ENCODE data around the gene CEP295NL.

DNA sequence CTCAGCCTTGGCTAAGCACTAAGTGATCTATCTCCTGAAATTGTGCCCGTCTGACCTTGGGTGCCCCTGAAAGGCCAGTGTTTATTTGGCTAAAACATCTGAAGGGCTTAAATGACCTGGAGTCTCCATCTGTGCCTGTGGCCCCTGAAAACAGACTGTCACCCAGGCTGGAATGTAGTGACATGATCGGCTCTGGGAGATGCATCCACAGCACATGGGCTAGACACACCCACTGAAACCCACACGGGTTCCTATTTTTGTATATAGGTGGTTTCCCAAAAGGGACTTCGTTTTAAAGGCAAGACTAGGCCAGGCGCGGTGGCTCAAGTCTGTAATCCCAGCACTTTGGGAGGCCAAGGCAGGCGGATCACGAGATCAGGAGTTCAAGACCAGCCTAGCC is 13.5 kb downstream of the CEP295NL start:
- TF ChIP-seq, protein P1, sequence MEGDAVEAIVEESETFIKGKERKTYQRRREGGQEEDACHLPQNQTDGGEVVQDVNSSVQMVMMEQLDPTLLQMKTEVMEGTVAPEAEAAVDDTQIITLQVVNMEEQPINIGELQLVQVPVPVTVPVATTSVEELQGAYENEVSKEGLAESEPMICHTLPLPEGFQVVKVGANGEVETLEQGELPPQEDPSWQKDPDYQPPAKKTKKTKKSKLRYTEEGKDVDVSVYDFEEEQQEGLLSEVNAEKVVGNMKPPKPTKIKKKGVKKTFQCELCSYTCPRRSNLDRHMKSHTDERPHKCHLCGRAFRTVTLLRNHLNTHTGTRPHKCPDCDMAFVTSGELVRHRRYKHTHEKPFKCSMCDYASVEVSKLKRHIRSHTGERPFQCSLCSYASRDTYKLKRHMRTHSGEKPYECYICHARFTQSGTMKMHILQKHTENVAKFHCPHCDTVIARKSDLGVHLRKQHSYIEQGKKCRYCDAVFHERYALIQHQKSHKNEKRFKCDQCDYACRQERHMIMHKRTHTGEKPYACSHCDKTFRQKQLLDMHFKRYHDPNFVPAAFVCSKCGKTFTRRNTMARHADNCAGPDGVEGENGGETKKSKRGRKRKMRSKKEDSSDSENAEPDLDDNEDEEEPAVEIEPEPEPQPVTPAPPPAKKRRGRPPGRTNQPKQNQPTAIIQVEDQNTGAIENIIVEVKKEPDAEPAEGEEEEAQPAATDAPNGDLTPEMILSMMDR (IDR thresholded peaks at IDR 0.05), result no peak
- no peak for TF ChIP-seq POLR2A (IDR thresholded peaks at IDR 0.05)
